SK-N-SH (cell line): ENCODE measurements around the gene NR5A1. TPM values are rescaled to one million over a fixed set of nuclear protein-coding genes. Genes with fewer than 3 reads are reported as not detected.

Experiments used
- CTCF ChIA-PET: fragments of 300-600, 350-600 bp; formaldehyde crosslinking; extraction: SDS; loops from one replicate; lab custom pipeline; 2021; lab: Yijun Ruan, JAX
- POLR2A ChIA-PET: fragments of 350-600 bp; sonication (Branson Sonifier 250); formaldehyde crosslinking; extraction: SDS; loops from one replicate; lab custom pipeline; 2020; ENCODE audit warnings: antibody characterized with exemption, inconsistent platforms; lab: Yijun Ruan, JAX
- DNase-seq: peaks from one replicate; pipeline ENCODE4 v3.0.0; 2012
- H2AFZ ChIP-seq: fragments of 200-600 bp; sonication (generic); 2 replicates; pipeline ENCODE4 v1.8.1; 2016; ENCODE audit warnings: antibody characterized with exemption, mild to moderate bottlenecking, low read depth
- H3F3A ChIP-seq: fragments of 200-600 bp; sonication (generic); replicated peaks from 2 replicates; pipeline ENCODE3; 2016; ENCODE audit warnings: antibody characterized with exemption, mild to moderate bottlenecking; ENCODE audit not compliant: insufficient read depth
- H3K27ac ChIP-seq, 2 experiments: fragments of 200-500 bp in 1 of 2; fragments of 200-600 bp in 1 of 2; sonication (Bioruptor generic) in 1 of 2; sonication (generic), shearing (Covaris generic) in 1 of 2; 2 replicates each; pipeline versions ENCODE4 v1.5.1 to v1.6.1; 2014 to 2016; ENCODE audit warnings: low read depth in 2 of 2, inconsistent platforms in 1 of 2, low read length in 1 of 2, mild to moderate bottlenecking in 1 of 2, mixed read lengths in 1 of 2
- H3K27me3 ChIP-seq: fragments of 200-600 bp; sonication (generic), shearing (Covaris generic); 2 replicates; pipeline ENCODE4 v1.6.1; 2016; ENCODE audit warnings: mixed run types; ENCODE audit not compliant: insufficient read depth
- H3K36me3 ChIP-seq, 2 experiments: fragments of 200-500 bp in 1 of 2; fragments of 200-600 bp in 1 of 2; sonication (Bioruptor generic) in 1 of 2; sonication (generic) in 1 of 2; replicated peaks in 1 of 2; 2 replicates each; pipeline versions ENCODE3 to v1.5.1; 2014 to 2016; ENCODE audit warnings: low read length in 1 of 2, mild to moderate bottlenecking in 1 of 2; ENCODE audit not compliant: insufficient read depth in 2 of 2, control insufficient read depth in 1 of 2
- H3K4me1 ChIP-seq, 2 experiments: fragments of 200-500 bp in 1 of 2; fragments of 200-600 bp in 1 of 2; sonication (Bioruptor generic) in 1 of 2; sonication (generic), shearing (Covaris generic) in 1 of 2; 2 replicates each; pipeline versions ENCODE4 v1.5.1 to v1.6.1; 2014 to 2016; ENCODE audit warnings: low read depth in 1 of 2, low read length in 1 of 2, mixed run types in 1 of 2; ENCODE audit not compliant: insufficient read depth in 2 of 2, control insufficient read depth in 1 of 2
- H3K4me2 ChIP-seq: fragments of 200-600 bp; sonication (generic), shearing (Covaris generic); 2 replicates; pipeline ENCODE4 v1.6.1; 2017; ENCODE audit warnings: mixed run types
- H3K4me3 ChIP-seq, 2 experiments: fragments of 200-500 bp in 1 of 2; fragments of 200-600 bp in 1 of 2; sonication (Bioruptor generic) in 1 of 2; sonication (generic), shearing (Covaris generic) in 1 of 2; 2 replicates each; pipeline versions ENCODE4 v1.5.1 to v1.8.1; 2014 to 2016; ENCODE audit warnings: low read depth in 2 of 2, inconsistent platforms in 1 of 2, low read length in 1 of 2, mild to moderate bottlenecking in 1 of 2, mixed read lengths in 1 of 2, moderate library complexity in 1 of 2
- H3K79me2 ChIP-seq: fragments of 200-600 bp; sonication (generic); 2 replicates; pipeline ENCODE4 v1.8.1; 2017; ENCODE audit warnings: mild to moderate bottlenecking; ENCODE audit not compliant: insufficient read depth
- H3K9ac ChIP-seq: fragments of 200-600 bp; sonication (generic); 2 replicates; pipeline ENCODE4 v1.6.1; 2017; ENCODE audit warnings: mixed run types
- H3K9me2 ChIP-seq: fragments of 200-600 bp; sonication (generic); 2 replicates; pipeline ENCODE4 v1.6.1; 2017; ENCODE audit warnings: mixed run types
- H3K9me3 ChIP-seq: fragments of 200-600 bp; sonication (generic); 2 replicates; pipeline ENCODE4 v1.6.1; 2017; ENCODE audit warnings: mixed run types, mild to moderate bottlenecking, moderate library complexity
- H4K20me1 ChIP-seq: fragments of 200-600 bp; sonication (generic); 2 replicates; pipeline ENCODE4 v1.6.1; 2017; ENCODE audit warnings: mild to moderate bottlenecking, mixed run types; ENCODE audit not compliant: insufficient read depth
- CHD2 ChIP-seq: fragments of 150-350 bp; IDR thresholded peaks from 2 replicates; pipeline ENCODE4 v1.6.1; 2018; ENCODE audit warnings: low read length; ENCODE audit not compliant: partially characterized antibody
- CTCF ChIP-seq: fragments of 200-600 bp; sonication (generic); IDR thresholded peaks from 2 replicates; pipeline ENCODE4 v1.6.1; 2017; ENCODE audit warnings: antibody characterized with exemption, mild to moderate bottlenecking, moderate library complexity
- GABPA ChIP-seq: IDR thresholded peaks from 2 replicates; pipeline ENCODE4 v1.4.0; 2012; ENCODE audit warnings: low read depth, mild to moderate bottlenecking
- REST ChIP-seq: IDR thresholded peaks from 2 replicates; pipeline ENCODE4 v1.6.1; 2012; ENCODE audit warnings: mild to moderate bottlenecking, low read depth, low read length, moderate library complexity
- RXRA ChIP-seq: IDR thresholded peaks from 2 replicates; pipeline ENCODE4 v1.4.0; 2012; ENCODE audit warnings: low read depth, mild to moderate bottlenecking, borderline replicate concordance
- TEAD4 ChIP-seq: IDR thresholded peaks from 2 replicates; pipeline ENCODE4 v1.4.0; 2012; ENCODE audit warnings: mild to moderate bottlenecking, borderline replicate concordance; ENCODE audit not compliant: insufficient read depth
- USF2 ChIP-seq: fragments of 150-350 bp; IDR thresholded peaks from 2 replicates; pipeline ENCODE4 v1.6.1; 2017; ENCODE audit warnings: antibody characterized with exemption, low read length, low read depth, borderline replicate concordance
- WGBS: methylation state at CpG from one replicate; pipeline ENCODE4 v1.1.6; 2017; ENCODE audit warnings: low lambda C conversion rate; 5-methylcytosine and 5-hydroxymethylcytosine counted together
- polyA plus RNA-seq, 3 experiments: library from polyadenylated mRNA; depleted of rRNA; stranded (reverse); fragments of >200 nt; gene quantifications; 2 replicates each; pipeline ENCODE4 v1.2.3, GENCODE V29; 2012

Gene NR5A1
- polyA plus RNA-seq, 1 of the 3 experiments (the other 2 are of a cell fraction), result not detected

GRCh38 chr9:124500028-124500795, 7.0 kb downstream of the NR5A1 start (continued):
- TF ChIP-seq REST, result no peak
- TF ChIP-seq RXRA, result no peak
- TF ChIP-seq GABPA, result no peak
- TF ChIP-seq, all 33 proteins: peak for 0

- no peaks in the 10 kb centered on the region for H3F3A ChIP-seq
- no peak for DNase-seq
- no peaks in the 10 kb centered on the region for H3K79me2 ChIP-seq
- H2AFZ ChIP-seq, result no peak overlapping the region
- H3K36me3 ChIP-seq, result no peaks in the 10 kb centered on the region
- H3K9ac ChIP-seq, result no peak overlapping the region
- H3K9me3 ChIP-seq, result no peaks in the 10 kb centered on the region
- no peak overlapping the region for H3K4me3 ChIP-seq
- no peaks in the 10 kb centered on the region for H3K9me2 ChIP-seq
- 50% methylated on average over 3 of the region's 3 CpGs for WGBS
- no peak overlapping the region for H3K4me2 ChIP-seq
- H3K27ac ChIP-seq, result no peak overlapping the region
- no peaks in the 10 kb centered on the region for H4K20me1 ChIP-seq
- ChIA-PET POLR2A (no interaction called here), CTCF (interaction anchor here (1.2 to 4.1 kb wide), 2 partner anchors 37 to 52 kb away, joined by 4 to 12 read pairs; no protein-coding TSS in a partner anchor)
- no peak for TF ChIP-seq RXRA
- no peak for TF ChIP-seq CHD2
- TF ChIP-seq USF2, result no peak
- no peak for TF ChIP-seq CTCF
- TF ChIP-seq TEAD4, result no peak
- no peaks in the 10 kb centered on the region; a peak in 1 of 4 replicates for H3K4me1 ChIP-seq
- peaks cover 37% of the 10 kb centered on the region for H3K27me3 ChIP-seq
Measured at GRCh38 chr9:124499216-124499615, 8.0 kb downstream of the NR5A1 start.
